BJ (cell line): Measurements from ENCODE around the gene CASP7. TPM values are rescaled to one million over a fixed set of nuclear protein-coding genes. Genes with fewer than 3 reads are reported as not detected.

Source experiments
- CTCF ChIA-PET: fragments of 350-600 bp; formaldehyde crosslinking; extraction: SDS; loops from one replicate; lab custom pipeline; 2021; ENCODE audit warnings: antibody characterized with exemption, inconsistent platforms; lab: Yijun Ruan, JAX
- POLR2A ChIA-PET: fragments of 300-600 bp; sonication (Branson Sonifier 250); formaldehyde crosslinking; extraction: SDS; loops from one replicate; lab custom pipeline; 2021; ENCODE audit warnings: antibody characterized with exemption; lab: Charles Lee
- DNase-seq: peaks from one replicate; pipeline ENCODE4 v3.0.0-alpha.2; 2011; ENCODE audit warnings: low read depth
- H3K27me3 ChIP-seq: 2 replicates; pipeline ENCODE4 v1.6.0; 2011; ENCODE audit warnings: low read length; ENCODE audit not compliant: control insufficient read depth, insufficient read depth
- H3K36me3 ChIP-seq: 2 replicates; pipeline ENCODE4 v1.5.1; 2011; ENCODE audit warnings: low read length; ENCODE audit not compliant: control insufficient read depth, insufficient read depth
- H3K4me3 ChIP-seq: 2 replicates; pipeline ENCODE4 v1.5.1; 2011; ENCODE audit warnings: low read depth, mild to moderate bottlenecking, control low read depth, low read length
- polyA plus RNA-seq: library from polyadenylated mRNA; depleted of rRNA; stranded (reverse); fragments of >200 nt; gene quantifications from 2 replicates; pipeline ENCODE4 v1.2.3, GENCODE V29; 2011
- TF ChIP-seq, protein P1 (sequence below): IDR thresholded peaks from 2 replicates; pipeline ENCODE4 v1.5.1; 2011; ENCODE audit warnings: low read depth, mild to moderate bottlenecking, control low read depth, inconsistent platforms, low read length, moderate library complexity; ENCODE audit not compliant: insufficient read depth

The CASP7 gene
- polyA plus RNA-seq, 1 experiment: 22.9 TPM

DNA sequence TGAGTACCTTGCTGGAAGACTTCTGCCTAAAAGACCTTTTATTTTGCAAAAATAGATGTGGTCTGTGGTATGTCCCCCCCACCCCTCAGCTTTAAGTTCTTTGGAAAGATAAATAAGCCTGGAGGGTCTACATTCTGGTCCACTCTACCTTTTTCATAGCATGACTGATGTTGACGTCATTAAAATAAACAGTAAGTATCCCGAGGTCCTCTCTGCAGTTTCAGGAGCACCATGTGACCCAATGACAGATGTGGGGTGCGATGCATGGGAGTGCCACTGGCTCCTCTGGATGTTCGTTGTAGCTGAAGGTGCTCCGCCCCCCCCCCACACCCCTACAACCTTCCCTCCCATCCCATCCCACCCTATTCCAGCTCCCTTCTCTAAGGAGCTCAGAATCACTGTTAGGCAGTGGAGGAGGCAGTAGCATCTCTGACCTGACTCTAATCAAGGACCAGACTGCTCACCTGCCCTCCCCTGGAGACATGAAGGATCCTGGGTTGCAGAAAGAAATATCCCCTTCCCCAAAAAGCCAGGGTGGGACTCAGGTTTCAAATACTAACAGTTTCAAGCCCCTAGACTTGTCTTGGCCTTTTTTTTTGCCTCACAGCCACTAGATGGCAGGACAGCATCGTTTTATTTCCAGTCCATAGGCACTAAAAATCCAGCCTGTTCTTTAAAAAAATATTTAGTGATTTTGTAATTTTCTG is 25.1 kb downstream of the CASP7 start:
- H3K4me3 ChIP-seq: no peak overlapping the region
- no peaks in the 10 kb centered on the region for H3K27me3 ChIP-seq
- POLR2A ChIA-PET: no interaction called here
- DNase-seq: no peak
- TF ChIP-seq, protein P1, sequence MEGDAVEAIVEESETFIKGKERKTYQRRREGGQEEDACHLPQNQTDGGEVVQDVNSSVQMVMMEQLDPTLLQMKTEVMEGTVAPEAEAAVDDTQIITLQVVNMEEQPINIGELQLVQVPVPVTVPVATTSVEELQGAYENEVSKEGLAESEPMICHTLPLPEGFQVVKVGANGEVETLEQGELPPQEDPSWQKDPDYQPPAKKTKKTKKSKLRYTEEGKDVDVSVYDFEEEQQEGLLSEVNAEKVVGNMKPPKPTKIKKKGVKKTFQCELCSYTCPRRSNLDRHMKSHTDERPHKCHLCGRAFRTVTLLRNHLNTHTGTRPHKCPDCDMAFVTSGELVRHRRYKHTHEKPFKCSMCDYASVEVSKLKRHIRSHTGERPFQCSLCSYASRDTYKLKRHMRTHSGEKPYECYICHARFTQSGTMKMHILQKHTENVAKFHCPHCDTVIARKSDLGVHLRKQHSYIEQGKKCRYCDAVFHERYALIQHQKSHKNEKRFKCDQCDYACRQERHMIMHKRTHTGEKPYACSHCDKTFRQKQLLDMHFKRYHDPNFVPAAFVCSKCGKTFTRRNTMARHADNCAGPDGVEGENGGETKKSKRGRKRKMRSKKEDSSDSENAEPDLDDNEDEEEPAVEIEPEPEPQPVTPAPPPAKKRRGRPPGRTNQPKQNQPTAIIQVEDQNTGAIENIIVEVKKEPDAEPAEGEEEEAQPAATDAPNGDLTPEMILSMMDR: peak; percentile 69
- peaks cover 4% of the 10 kb centered on the region for H3K36me3 ChIP-seq
- CTCF ChIA-PET: interaction anchor here (0.7 to 2.6 kb wide), 17 partner anchors 9 to 409 kb away, joined by 3 to 10 read pairs (median 4); partner anchors contain the start of gene CASP7

DNA sequence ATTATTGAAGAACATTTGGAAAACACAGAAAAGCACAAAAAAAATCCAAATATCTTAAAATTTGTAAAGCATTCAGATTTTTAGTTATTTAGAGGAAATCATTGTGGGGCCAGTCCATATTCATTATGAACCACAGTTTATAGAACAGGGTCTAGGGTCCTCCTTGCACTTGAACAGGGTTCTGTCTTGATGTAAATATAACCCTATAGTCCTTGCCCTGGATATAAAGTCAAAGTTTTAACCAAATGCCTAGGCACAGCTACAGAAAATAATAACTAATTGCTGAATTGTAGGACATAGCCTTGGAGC is 25.6 kb downstream of the CASP7 start:
- DNase-seq: no peak
- POLR2A ChIA-PET: no interaction called here
- Histone ChIP-seq H3K27me3 (no peaks in the 10 kb centered on the region), H3K36me3 (peaks cover 4% of the 10 kb centered on the region), H3K4me3 (no peak overlapping the region)
- TF ChIP-seq, protein P1: no peak
- CTCF ChIA-PET: interaction anchor here (0.7 to 2.6 kb wide), 13 partner anchors 8 to 409 kb away, joined by 3 to 10 read pairs (median 5); partner anchors contain the start of gene CASP7

DNA sequence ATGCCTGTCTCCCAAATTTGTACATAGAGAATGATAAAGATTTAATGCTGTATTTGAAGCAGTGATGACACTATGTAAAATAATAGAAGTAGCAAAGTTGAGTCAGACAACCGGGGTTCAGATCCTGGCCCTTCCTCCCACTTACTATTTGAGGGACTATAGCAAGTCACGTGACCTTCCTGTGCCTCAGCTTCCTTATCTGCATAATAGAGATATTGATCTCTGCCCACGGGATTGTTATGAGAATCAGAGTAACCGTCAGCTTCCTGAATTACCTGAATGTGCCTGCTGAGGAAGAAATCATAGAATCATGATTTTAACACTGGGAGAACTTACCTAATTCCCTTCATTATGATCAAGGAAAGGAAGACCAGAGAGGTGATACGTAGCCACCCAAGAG is 26.9 kb downstream of the CASP7 start:
- ChIA-PET CTCF (interaction anchor here (1.0 to 2.6 kb wide), 5 partner anchors 8 to 399 kb away, joined by 3 to 10 read pairs (median 3); partner anchors contain the start of gene CASP7), POLR2A (no interaction called here)
- DNase-seq: no peak
- TF ChIP-seq, protein P1: no peak
- no peaks in the 10 kb centered on the region for H3K27me3 ChIP-seq
- H3K36me3 ChIP-seq: 0 out of 2 replicates have a peak, but pooled peaks cover 1% of the 10 kb centered on the region
- no peak overlapping the region for H3K4me3 ChIP-seq

DNA sequence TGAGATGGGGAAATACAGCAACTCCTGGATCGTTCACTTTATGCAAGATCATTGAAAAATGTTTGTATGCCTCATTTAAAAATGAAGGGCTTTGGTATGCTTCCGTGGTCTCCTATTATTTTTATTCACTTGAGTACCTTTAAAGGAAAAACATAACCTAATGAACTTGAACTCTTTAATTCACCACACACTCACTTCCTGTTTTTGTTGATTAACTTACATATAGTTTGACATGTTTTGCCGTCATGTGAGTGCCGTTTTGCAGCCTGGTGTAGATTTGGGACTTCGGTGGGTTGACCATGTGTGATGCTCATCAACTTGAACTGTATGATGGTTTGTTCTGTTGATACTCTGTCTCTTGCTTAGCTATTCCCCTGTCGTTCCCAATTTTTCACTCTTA is 28.9 kb downstream of the CASP7 start:
- no peak for DNase-seq
- Histone ChIP-seq H3K4me3 (no peak overlapping the region), H3K27me3 (no peaks in the 10 kb centered on the region), H3K36me3 (no peaks in the 10 kb centered on the region)
- TF ChIP-seq, protein P1: no peak
- ChIA-PET CTCF (interaction anchor here (1.3 to 1.9 kb wide), 2 partner anchors 30 to 394 kb away, joined by 5 read pairs; partner anchors contain the start of gene CASP7), POLR2A (no interaction called here)

DNA sequence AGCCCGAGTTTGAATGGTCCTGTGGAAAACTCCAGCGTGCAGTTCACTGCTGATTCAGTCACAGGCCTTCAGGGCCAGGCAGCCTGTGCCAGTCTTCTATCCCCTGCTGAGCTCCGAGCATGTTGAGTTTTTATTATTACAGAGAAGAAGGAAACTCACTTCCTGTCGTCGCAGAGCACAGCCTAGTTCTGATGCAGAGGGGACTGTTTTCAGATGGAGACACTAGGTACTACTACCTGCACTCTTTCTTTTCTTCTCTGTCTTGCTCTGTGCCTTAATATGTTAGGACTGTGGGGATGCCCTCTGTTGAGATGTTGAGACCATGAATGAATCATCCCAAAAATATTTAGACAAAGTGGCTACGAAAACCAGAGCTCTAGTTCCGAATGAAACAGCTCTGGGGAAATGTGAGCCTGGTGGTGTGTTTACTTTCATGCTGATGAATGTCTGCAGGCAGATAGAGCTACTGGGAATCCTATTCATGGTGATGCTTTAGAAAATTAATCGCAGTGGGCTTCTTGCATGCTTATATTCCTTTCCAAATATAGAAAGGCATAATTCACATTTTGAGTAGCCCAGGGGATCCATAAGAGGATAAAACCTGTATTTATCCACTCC is 29.6 kb downstream of the CASP7 start:
- CTCF ChIA-PET: interaction anchor here (1.9 kb wide), 1 partner anchor 30 kb away, joined by 5 read pairs; the partner anchor contains the start of gene CASP7
- TF ChIP-seq, protein P1: no peak
- POLR2A ChIA-PET: no interaction called here

More for the DNA sequence above, 29.6 kb downstream of the CASP7 start:
- peak; percentile 27 for DNase-seq
- no peak overlapping the region for H3K4me3 ChIP-seq
- H3K27me3 ChIP-seq: no peaks in the 10 kb centered on the region
- H3K36me3 ChIP-seq: no peaks in the 10 kb centered on the region
